HG03521 (cell line): ENCODE measurements around the gene CDKN2B-AS1.

Experiments
- ATAC-seq: cut with Tn5 transposase; IDR thresholded peaks from one replicate; pipeline ENCODE4 v1.9.1; 2021; ENCODE audit warnings: mild to moderate bottlenecking, moderate library complexity; ENCODE audit not compliant: unreplicated experiment

Gene CDKN2B-AS1

GRCh38 chr9:22148528-22148875, 153.9 kb downstream of the CDKN2B-AS1 start:
- no peak for ATAC-seq

DNA sequence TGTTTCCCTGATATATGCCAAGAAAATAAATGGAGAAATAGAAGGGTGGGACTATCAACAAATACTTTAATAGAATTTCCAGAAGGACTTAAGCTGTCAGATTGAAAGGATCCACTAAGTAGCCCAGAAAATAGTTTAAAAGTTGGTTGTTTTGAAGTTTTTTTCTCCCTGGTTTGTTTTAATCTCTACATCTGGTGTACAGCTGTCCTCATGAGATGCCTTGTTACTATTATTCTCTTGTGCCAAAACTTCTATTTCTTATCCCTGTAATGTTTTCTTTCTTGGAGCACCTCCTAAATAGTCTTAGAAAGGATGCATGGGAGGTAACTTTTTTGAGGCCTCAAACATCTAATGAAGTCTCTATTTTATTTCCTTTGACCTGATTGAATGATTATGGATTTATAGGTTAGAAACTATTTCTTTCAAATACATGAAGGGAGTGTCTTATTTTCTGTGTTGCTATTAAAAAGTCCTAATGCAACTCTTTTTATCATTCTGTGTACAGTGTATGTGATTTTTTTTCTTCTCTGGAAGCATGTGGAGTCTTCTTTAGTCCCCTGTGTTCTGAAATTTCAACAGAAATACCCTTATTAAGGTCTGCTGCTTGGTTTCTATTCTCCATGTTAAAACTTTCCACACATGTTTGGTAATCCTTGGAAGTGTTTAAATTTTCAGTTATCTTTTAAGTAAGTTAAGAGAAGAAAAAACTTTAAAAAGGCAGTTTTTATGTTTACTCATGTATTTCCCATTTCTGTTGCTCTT, 154.5 kb downstream of the CDKN2B-AS1 start:
- ATAC-seq: no peak

GRCh38 chr9:22154064-22154463, 159.5 kb downstream of the CDKN2B-AS1 start:
- ATAC-seq: no peak

- ATAC-seq: no peak
These were observed 162.0 kb downstream of the CDKN2B-AS1 start for GRCh38 chr9:22156586-22156985.

DNA sequence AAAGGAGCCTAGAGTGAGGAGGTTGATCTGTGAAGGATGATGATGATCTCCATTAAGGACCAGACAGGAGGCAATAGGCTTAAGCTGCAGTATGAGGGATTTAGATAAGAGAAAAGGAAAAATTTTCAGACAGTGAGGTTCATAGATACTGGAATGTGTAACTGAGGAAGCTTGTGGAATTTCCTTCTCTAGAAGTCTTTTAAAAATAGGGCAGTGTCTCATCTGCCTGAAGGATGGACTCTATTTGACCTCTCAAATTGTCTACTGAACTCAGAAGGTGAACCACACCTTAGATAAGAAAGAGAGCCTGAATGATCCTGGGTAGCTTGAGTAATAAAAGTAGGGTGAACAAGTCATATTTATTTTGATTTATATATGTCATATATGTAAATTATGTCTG, 162.7 kb downstream of the CDKN2B-AS1 start:
- no peak for ATAC-seq

DNA sequence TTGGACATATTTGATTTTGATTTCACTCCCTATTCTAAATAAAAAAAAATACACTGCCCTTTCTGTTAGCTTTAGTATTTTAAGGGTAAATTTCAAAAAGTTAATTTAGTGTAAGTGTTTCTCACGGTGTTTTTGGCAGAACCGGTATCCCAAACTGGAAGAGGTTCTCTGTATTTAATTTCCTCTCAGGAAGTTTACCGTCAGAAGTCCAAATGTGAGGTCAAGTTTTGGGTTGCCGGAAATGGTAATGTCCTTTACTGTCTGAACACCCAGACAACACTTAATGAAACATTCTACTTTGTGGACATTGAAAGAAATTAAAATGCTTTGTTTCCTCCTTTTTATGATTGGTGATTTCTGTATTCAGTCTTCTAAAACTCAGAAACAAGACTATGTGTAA, 163.2 kb downstream of the CDKN2B-AS1 start:
- ATAC-seq: no peak

GRCh38 chr9:22158271-22158670, 163.7 kb downstream of the CDKN2B-AS1 start:
- ATAC-seq: no peak

GRCh38 chr9:22158927-22159346, 164.3 kb downstream of the CDKN2B-AS1 start:
- no peak for ATAC-seq

- ATAC-seq: no peak
These were observed 165.0 kb downstream of the CDKN2B-AS1 start for GRCh38 chr9:22159586-22159985.

DNA sequence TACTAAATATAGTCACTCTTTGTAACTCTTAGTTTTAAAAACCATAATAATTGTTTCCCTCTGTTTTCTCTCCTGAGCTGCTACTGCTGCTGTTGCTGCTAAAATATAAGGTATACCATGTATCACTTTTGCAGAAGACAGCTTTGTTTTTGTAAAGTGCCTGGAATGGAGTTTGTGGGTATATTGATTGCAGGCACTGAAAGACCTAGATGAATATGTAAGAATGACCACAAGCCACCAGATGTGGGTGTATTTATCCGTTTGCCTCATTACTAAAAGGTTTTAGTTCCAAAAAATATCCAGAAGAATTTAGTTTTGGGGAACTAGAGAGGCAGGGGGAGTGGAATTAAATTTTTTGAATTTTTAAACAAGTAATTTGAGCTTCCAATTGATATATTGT, 165.6 kb downstream of the CDKN2B-AS1 start:
- ATAC-seq: no peak

- no peak for ATAC-seq
These were observed 170.6 kb downstream of the CDKN2B-AS1 start for GRCh38 chr9:22165144-22165543.

GRCh38 chr9:22169243-22169642, 174.7 kb downstream of the CDKN2B-AS1 start:
- ATAC-seq: no peak

DNA sequence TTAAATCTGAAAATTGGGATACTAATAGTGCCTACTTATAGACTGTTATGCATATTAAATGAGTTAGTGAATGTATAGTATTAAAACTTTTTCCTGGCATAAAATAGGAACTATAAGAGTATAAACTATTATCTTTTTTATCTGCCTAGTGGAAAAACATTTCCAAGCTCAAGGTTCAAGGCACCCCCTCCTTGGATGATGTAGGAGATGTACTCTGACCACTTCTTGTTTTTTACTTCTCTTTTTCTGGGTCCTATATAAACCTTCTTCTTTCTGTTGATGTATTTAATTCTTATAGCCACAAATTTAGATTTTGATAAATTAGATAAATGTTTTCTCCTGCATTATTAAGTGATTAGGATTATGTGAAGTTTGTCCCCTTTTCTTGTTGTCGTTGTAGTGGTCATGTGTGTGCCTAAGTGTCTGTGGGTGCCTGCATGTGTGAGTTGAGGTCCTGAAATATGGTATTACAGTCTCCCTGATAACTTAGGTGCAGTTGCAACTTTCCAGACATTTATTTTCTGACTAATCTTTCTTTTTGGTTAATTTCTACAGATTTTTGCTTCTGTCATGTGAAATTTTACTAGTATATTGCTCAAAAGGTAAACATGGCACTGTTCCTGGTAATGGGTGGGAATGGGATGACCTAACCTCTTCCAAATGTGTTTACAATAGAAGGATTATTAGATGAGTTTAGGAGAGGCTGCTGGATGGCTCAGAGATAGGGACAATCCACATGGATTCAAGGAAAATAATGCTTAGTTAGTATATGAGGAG, 175.3 kb downstream of the CDKN2B-AS1 start:
- no peak for ATAC-seq
